ENCODE results near the gene SARDH.

- TF ChIP-seq MXI1 (conservative IDR thresholded peaks at IDR 0.05; ENCODE audit: poor library complexity, severe bottlenecking) (no peak), CTCF (IDR thresholded peaks at IDR 0.05; ENCODE audit: poor library complexity, severe bottlenecking) (no peak)
Observed at GRCh38 chr9:133680250-133680975, 57.7 kb downstream of the SARDH start.

Measured in neural cell (in vitro differentiated cells).